RWPE2 (cell line): ENCODE data around the gene BCL7C.

Source experiments
- ATAC-seq: fragments of 200-7000 bp; cut with Tn5 transposase; 3 replicates; pipeline ENCODE4 v1.9.1; 2021; ENCODE audit warnings: low read depth
- DNase-seq: peaks from one replicate; pipeline ENCODE4 v3.0.0-alpha.2; 2020; ENCODE audit warnings: low spot score
- H3K27ac ChIP-seq: fragments of 450-650 bp; 2 replicates; pipeline ENCODE4 v1.5.1; 2017; ENCODE audit warnings: mild to moderate bottlenecking; ENCODE audit not compliant: poor library complexity, severe bottlenecking
- H3K27me3 ChIP-seq: fragments of 250-450 bp; sonication (Bioruptor Pico); 2 replicates; pipeline ENCODE4 v1.5.1; 2021; ENCODE audit warnings: mild to moderate bottlenecking, moderate library complexity; ENCODE audit not compliant: insufficient read depth, poor library complexity, severe bottlenecking
- H3K36me3 ChIP-seq: fragments of 250-450 bp; sonication (Bioruptor Pico); 2 replicates; pipeline ENCODE4 v1.5.1; 2020; ENCODE audit warnings: low read depth, mild to moderate bottlenecking, moderate library complexity
- H3K4me1 ChIP-seq: fragments of 250-450 bp; sonication (Bioruptor Pico); 2 replicates; pipeline ENCODE4 v1.5.1; 2021; ENCODE audit warnings: mild to moderate bottlenecking, moderate library complexity; ENCODE audit not compliant: insufficient read depth, poor library complexity, severe bottlenecking
- H3K4me3 ChIP-seq: fragments of 250-450 bp; sonication (Bioruptor Pico); 2 replicates; pipeline ENCODE4 v1.5.1; 2021; ENCODE audit warnings: mild to moderate bottlenecking, moderate library complexity; ENCODE audit not compliant: severe bottlenecking
- H3K9me3 ChIP-seq: fragments of 250-450 bp; sonication (Bioruptor Pico); 2 replicates; pipeline ENCODE4 v1.5.1; 2021; ENCODE audit warnings: mild to moderate bottlenecking, moderate library complexity; ENCODE audit not compliant: severe bottlenecking
- CTCF ChIP-seq: fragments of 450-650 bp; IDR thresholded peaks from one replicate; pipeline ENCODE4 v1.5.1; 2017; ENCODE audit warnings: mild to moderate bottlenecking, moderate library complexity; ENCODE audit not compliant: poor library complexity, severe bottlenecking

BCL7C gene

GRCh38 chr16:30934827-30935557 is 41.1 kb upstream of the BCL7C start:
- DNase-seq = no peak
- Histone ChIP-seq H3K4me3 (no peak overlapping the region), H3K27me3 (no peaks in the 10 kb centered on the region), H3K4me1 (peaks cover 6% of the 10 kb centered on the region), H3K36me3 (peaks cover 44% of the 10 kb centered on the region), H3K9me3 (no peaks in the 10 kb centered on the region), H3K27ac (no peak overlapping the region)
- peak; percentile 28 for TF ChIP-seq CTCF
- no peak; the same call in 2 of the 3 replicates for ATAC-seq

- no peak for DNase-seq
- no peak overlapping the region for H3K4me3 ChIP-seq
- no peaks in the 10 kb centered on the region for H3K27me3 ChIP-seq
- no peak for TF ChIP-seq CTCF
- no peaks in the 10 kb centered on the region for H3K9me3 ChIP-seq
- no peak for ATAC-seq
- H3K27ac ChIP-seq = no peak overlapping the region
- peaks cover 32% of the 10 kb centered on the region for H3K36me3 ChIP-seq
- H3K4me1 ChIP-seq = no peaks in the 10 kb centered on the region
Measured at GRCh38 chr16:30931068-30931650, 37.3 kb upstream of the BCL7C start.

- no peaks in the 10 kb centered on the region for H3K9me3 ChIP-seq
- ATAC-seq = no peak
- H3K27me3 ChIP-seq = no peaks in the 10 kb centered on the region
- H3K27ac ChIP-seq = no peak overlapping the region
- no peak overlapping the region for H3K4me3 ChIP-seq
- DNase-seq = no peak
- H3K36me3 ChIP-seq = peaks cover 32% of the 10 kb centered on the region
- H3K4me1 ChIP-seq = no peaks in the 10 kb centered on the region
- TF ChIP-seq CTCF = no peak
Measured at GRCh38 chr16:30930160-30930571, 36.3 kb upstream of the BCL7C start.

DNA sequence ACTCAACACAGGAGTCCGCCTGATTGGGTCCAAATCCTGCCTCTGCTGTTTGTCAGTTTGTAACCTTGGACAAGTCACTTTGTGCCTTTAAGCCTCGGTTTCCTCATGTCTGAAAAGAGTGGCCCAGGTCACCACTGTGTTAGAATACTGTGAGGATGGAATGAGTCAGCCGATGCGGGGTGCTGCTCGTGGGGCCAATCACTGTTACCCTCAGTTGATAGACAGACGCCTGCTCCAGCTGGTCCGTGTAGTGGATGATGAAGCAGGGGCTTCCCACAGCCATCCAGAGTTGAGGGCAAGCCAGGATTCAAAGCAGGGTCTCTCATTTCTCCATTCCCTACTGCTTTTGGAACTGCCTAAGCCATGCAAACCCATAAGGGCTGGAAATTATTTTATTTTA is 35.3 kb upstream of the BCL7C start:
- H3K27ac ChIP-seq = no peak overlapping the region
- no peak for DNase-seq
- H3K36me3 ChIP-seq = peaks cover 32% of the 10 kb centered on the region
- no peaks in the 10 kb centered on the region for H3K4me1 ChIP-seq
- ATAC-seq = no peak
- no peaks in the 10 kb centered on the region for H3K27me3 ChIP-seq
- TF ChIP-seq CTCF = no peak
- H3K4me3 ChIP-seq = no peak overlapping the region
- no peaks in the 10 kb centered on the region for H3K9me3 ChIP-seq

DNA sequence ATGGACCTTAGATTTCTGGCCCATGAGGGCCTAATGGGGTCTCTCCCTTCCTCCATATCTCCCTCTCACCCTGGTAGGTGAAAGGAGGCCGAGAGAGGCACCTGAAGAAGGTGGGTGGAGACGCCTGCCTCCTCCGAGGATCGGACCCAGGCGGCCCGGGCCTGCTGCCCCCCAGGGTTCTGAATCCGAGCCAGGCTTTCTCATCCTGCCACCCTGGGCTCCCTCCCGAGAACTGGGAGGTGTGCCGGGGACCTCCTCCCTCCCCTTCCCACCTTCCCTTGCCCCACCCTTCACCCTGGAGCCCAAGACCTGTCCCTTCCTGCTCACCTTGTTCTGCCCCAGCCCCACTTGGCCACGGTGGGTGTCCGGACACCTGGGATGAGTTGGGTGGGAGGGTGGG is 34.5 kb upstream of the BCL7C start:
- Histone ChIP-seq H3K4me1 (no peaks in the 10 kb centered on the region), H3K4me3 (no peak overlapping the region), H3K27ac (no peak overlapping the region), H3K36me3 (peaks cover 26% of the 10 kb centered on the region), H3K27me3 (no peaks in the 10 kb centered on the region), H3K9me3 (no peaks in the 10 kb centered on the region)
- no peak for TF ChIP-seq CTCF
- ATAC-seq = no peak
- no peak for DNase-seq
